ENCODE data around the gene FAM171A1.

DNA sequence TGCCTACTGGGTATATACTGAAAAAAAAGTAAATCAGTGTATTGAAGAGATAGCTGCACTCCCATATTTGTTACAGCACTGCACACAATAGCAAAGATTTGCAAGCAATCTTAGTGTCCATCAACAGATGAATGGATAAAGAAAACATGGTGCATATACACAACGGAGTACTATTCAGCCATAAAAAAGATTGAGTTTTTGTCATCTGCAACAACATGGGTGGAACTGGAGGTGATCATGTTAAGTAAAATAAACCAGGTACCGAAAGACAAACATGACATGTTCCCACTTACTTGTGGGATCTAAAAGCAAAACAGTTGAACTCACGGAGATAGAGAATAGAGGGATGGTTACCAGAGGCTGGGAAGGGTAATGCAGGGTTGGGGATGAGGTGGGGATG, 34.2 kb upstream of the FAM171A1 start:
- TF ChIP-seq, protein P1, sequence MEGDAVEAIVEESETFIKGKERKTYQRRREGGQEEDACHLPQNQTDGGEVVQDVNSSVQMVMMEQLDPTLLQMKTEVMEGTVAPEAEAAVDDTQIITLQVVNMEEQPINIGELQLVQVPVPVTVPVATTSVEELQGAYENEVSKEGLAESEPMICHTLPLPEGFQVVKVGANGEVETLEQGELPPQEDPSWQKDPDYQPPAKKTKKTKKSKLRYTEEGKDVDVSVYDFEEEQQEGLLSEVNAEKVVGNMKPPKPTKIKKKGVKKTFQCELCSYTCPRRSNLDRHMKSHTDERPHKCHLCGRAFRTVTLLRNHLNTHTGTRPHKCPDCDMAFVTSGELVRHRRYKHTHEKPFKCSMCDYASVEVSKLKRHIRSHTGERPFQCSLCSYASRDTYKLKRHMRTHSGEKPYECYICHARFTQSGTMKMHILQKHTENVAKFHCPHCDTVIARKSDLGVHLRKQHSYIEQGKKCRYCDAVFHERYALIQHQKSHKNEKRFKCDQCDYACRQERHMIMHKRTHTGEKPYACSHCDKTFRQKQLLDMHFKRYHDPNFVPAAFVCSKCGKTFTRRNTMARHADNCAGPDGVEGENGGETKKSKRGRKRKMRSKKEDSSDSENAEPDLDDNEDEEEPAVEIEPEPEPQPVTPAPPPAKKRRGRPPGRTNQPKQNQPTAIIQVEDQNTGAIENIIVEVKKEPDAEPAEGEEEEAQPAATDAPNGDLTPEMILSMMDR (conservative IDR thresholded peaks at IDR 0.05 in 1 of 2, IDR thresholded peaks at IDR 0.05 in 1 of 2; ENCODE audit: low read depth in 1 of 2, low read length in 2 of 2) = no peak
- no peak for TF ChIP-seq EZH2 (IDR thresholded peaks at IDR 0.05; ENCODE audit: low read length, missing control alignments)

All from fibroblast of lung (primary cell).